Liver (tissue), 9 donors: ENCODE measurements around the gene PDXDC1. TPM values are rescaled to one million over a fixed set of nuclear protein-coding genes. Genes with fewer than 3 reads are reported as not detected.

ENCODE experiments used
- DNase-seq: peaks from one replicate; pipeline ENCODE4 v3.0.0-alpha.2; 2017; ENCODE audit warnings: low spot score
- H3K27ac ChIP-seq, 2 donors: one replicate each; pipeline ENCODE4 v1.7.0; 2013; ENCODE audit warnings: inconsistent platforms in 2 of 2, low read length in 2 of 2, control low read depth in 1 of 2, low read depth in 1 of 2, mild to moderate bottlenecking in 1 of 2
- H3K27me3 ChIP-seq, 4 donors: one replicate each; pipeline versions ENCODE4 v1.6.1 to v1.7.0; 2013; ENCODE audit warnings: low read length in 3 of 4, inconsistent platforms in 1 of 4, mild to moderate bottlenecking in 1 of 4, moderate library complexity in 1 of 4; ENCODE audit not compliant: control insufficient read depth in 4 of 4, insufficient read depth in 4 of 4
- H3K36me3 ChIP-seq, 4 donors: one replicate each; pipeline versions ENCODE4 v1.6.1 to v1.7.0; 2013; ENCODE audit warnings: low read length in 3 of 4, mild to moderate bottlenecking in 3 of 4, low read depth in 1 of 4, moderate library complexity in 1 of 4; ENCODE audit not compliant: control insufficient read depth in 4 of 4, insufficient read depth in 3 of 4
- H3K4me1 ChIP-seq, 4 donors: one replicate each; pipeline versions ENCODE4 v1.6.1 to v1.7.0; 2013; ENCODE audit warnings: low read length in 3 of 4, mild to moderate bottlenecking in 3 of 4, moderate library complexity in 1 of 4; ENCODE audit not compliant: control insufficient read depth in 4 of 4, insufficient read depth in 4 of 4
- H3K4me3 ChIP-seq, 3 donors: one replicate each; pipeline versions ENCODE4 v1.6.1 to v1.7.0; 2013; ENCODE audit warnings: low read length in 3 of 3, control low read depth in 1 of 3, low read depth in 1 of 3, mild to moderate bottlenecking in 1 of 3
- H3K9ac ChIP-seq, 2 donors: one replicate each; pipeline ENCODE4 v1.7.0; 2013; ENCODE audit warnings: low read length in 2 of 2, mild to moderate bottlenecking in 2 of 2, moderate library complexity in 2 of 2, control low read depth in 1 of 2, low read depth in 1 of 2
- H3K9me3 ChIP-seq, 4 donors: one replicate each; pipeline versions ENCODE4 v1.6.1 to v1.7.0; 2013; ENCODE audit warnings: low read length in 3 of 4; ENCODE audit not compliant: control insufficient read depth in 4 of 4
- ATF3 ChIP-seq: IDR thresholded peaks from 2 replicates; pipeline ENCODE4 v1.6.1; 2016; ENCODE audit warnings: antibody characterized with exemption
- CTCF ChIP-seq: fragments of 150-350 bp; IDR thresholded peaks from 2 replicates; pipeline ENCODE4 v1.5.1; 2017; ENCODE audit warnings: improper control_type of control experiment, low read depth, low read length; ENCODE audit not compliant: missing input control
- EGR1 ChIP-seq, 2 donors: IDR thresholded peaks; 2 replicates each; pipeline ENCODE4 v1.6.1; 2016 to 2018; ENCODE audit warnings: antibody characterized with exemption in 2 of 2, low read depth in 2 of 2
- FOXA1 ChIP-seq: IDR thresholded peaks from 2 replicates; pipeline ENCODE4 v1.6.1; 2016; ENCODE audit warnings: antibody characterized with exemption
- FOXA2 ChIP-seq: IDR thresholded peaks from 2 replicates; pipeline ENCODE4 v1.6.1; 2016; ENCODE audit warnings: antibody characterized with exemption
- GABPA ChIP-seq, 2 donors: IDR thresholded peaks in 1 of 2; conservative IDR thresholded peaks in 1 of 2; 2 replicates each; pipeline ENCODE4 v1.6.1; 2016; ENCODE audit warnings: antibody characterized with exemption in 2 of 2, mild to moderate bottlenecking in 1 of 2, moderate library complexity in 1 of 2
- HNF4A ChIP-seq, 2 donors: conservative IDR thresholded peaks; 2 replicates each; pipeline ENCODE4 v1.6.1; 2016; ENCODE audit warnings: antibody characterized with exemption in 2 of 2, mild to moderate bottlenecking in 2 of 2
- HNF4G ChIP-seq: IDR thresholded peaks from 2 replicates; pipeline ENCODE4 v1.6.1; 2016; ENCODE audit warnings: antibody characterized with exemption
- JUND ChIP-seq, 2 donors: IDR thresholded peaks; 2 replicates each; pipeline ENCODE4 v1.6.1; 2016; ENCODE audit warnings: antibody characterized with exemption in 2 of 2
- MAX ChIP-seq: IDR thresholded peaks from 2 replicates; pipeline ENCODE4 v1.6.1; 2016; ENCODE audit warnings: antibody characterized with exemption
- NR2F2 ChIP-seq: IDR thresholded peaks from 2 replicates; pipeline ENCODE4 v1.6.1; 2016; ENCODE audit warnings: antibody characterized with exemption
- RAD21 ChIP-seq, 2 donors: IDR thresholded peaks; 2 replicates each; pipeline ENCODE4 v1.6.1; 2016; ENCODE audit warnings: antibody characterized with exemption in 2 of 2, mild to moderate bottlenecking in 2 of 2
- REST ChIP-seq: IDR thresholded peaks from 2 replicates; pipeline ENCODE4 v1.6.1; 2016; ENCODE audit warnings: antibody characterized with exemption, mild to moderate bottlenecking
- RXRA ChIP-seq, 2 donors: IDR thresholded peaks; 2 replicates each; pipeline ENCODE4 v1.6.1; 2017 to 2018; ENCODE audit warnings: antibody characterized with exemption in 2 of 2, mild to moderate bottlenecking in 1 of 2
- SP1 ChIP-seq: IDR thresholded peaks from 2 replicates; pipeline ENCODE4 v1.6.1; 2018; ENCODE audit warnings: antibody characterized with exemption, mild to moderate bottlenecking
- TAF1 ChIP-seq: conservative IDR thresholded peaks from 2 replicates; pipeline ENCODE4 v1.6.1; 2016; ENCODE audit warnings: antibody characterized with exemption, mild to moderate bottlenecking
- YY1 ChIP-seq: IDR thresholded peaks from 2 replicates; pipeline ENCODE4 v1.6.1; 2016; ENCODE audit warnings: antibody characterized with exemption, mild to moderate bottlenecking
- ZBTB33 ChIP-seq: IDR thresholded peaks from 2 replicates; pipeline ENCODE4 v1.6.1; 2016; ENCODE audit warnings: antibody characterized with exemption
- WGBS: extraction: QIAGEN DNeasy Blood & Tissue Kit; methylation state at CpG from one replicate; pipeline ENCODE4 v1.1.7; 2013; 5-methylcytosine and 5-hydroxymethylcytosine counted together
- polyA plus RNA-seq, 2 donors: library from polyadenylated mRNA; stranded (reverse) in 1 of 2; unstranded in 1 of 2; fragments of 200-250 nt in 1 of 2; fragments of >200 nt in 1 of 2; fragmentation: Nextera tagmentation in 1 of 2; extraction: Ambion mirVana in 1 of 2; gene quantifications; one replicate each; pipeline versions ENCODE4 v1.2.1 to v1.2.3, GENCODE V29; 2013 to 2015
- total RNA-seq, 2 donors: library from RNA; depleted of rRNA; stranded (reverse); fragments of >200 nt; gene quantifications; one replicate each; pipeline ENCODE4 v1.2.3, GENCODE V29; 2014
- donor health status: healthy.
- donor health status: healthy.
- donor health status: healthy.
- donor health status: healthy.
- donor health status: healthy.

Gene PDXDC1
- total and polyA plus RNA-seq, 4 donors, result 44.7 to 165 (median 58.0) TPM

GRCh38 chr16:15032547-15033308 is 57.9 kb downstream of the PDXDC1 start:
- Histone ChIP-seq H3K27ac (peak overlapping the region; percentile 48 to 72), H3K9ac (no peak overlapping the region), H3K36me3 (peaks cover 17 to 72% (median 57%) of the 10 kb centered on the region in 4 donors), H3K27me3 (no peaks in the 10 kb centered on the region), H3K9me3 (no peaks in the 10 kb centered on the region), H3K4me1 (peaks cover 0 to 23% (median 10%) of the 10 kb centered on the region in 4 donors), H3K4me3 (no peak overlapping the region)
- TF ChIP-seq RXRA (IDR thresholded peaks at IDR 0.05) (no peak), RAD21 (IDR thresholded peaks at IDR 0.05) (no peak), HNF4A (conservative IDR thresholded peaks at IDR 0.05) (no peak), YY1 (no peak), MAX (no peak), HNF4G (no peak), JUND (IDR thresholded peaks at IDR 0.05) (no peak), SP1 (no peak), GABPA (IDR thresholded peaks at IDR 0.05 in 1 of 2, conservative IDR thresholded peaks at IDR 0.05 in 1 of 2) (no peak), EGR1 (IDR thresholded peaks at IDR 0.05; ENCODE audit: low read depth in 2 of 2) (no peak), FOXA2 (no peak), CTCF (no peak), TAF1 (no peak), ATF3 (no peak), FOXA1 (no peak), NR2F2 (no peak)
- no peak for DNase-seq
- 76% methylated on average over 13 of the region's 13 CpGs for WGBS

- peaks cover 0 to 23% (median 10%) of the 10 kb centered on the region in 4 donors for H3K4me1 ChIP-seq
- peaks cover 17 to 73% (median 61%) of the 10 kb centered on the region in 4 donors for H3K36me3 ChIP-seq
- no peaks in the 10 kb centered on the region for H3K9me3 ChIP-seq
- H3K9ac ChIP-seq, result no peak overlapping the region
- DNase-seq, result no peak
- WGBS, result 66% methylated on average over 14 of the region's 14 CpGs
- H3K27ac ChIP-seq, result peak overlapping the region; percentile 72 to 74
- H3K4me3 ChIP-seq, result no peak overlapping the region
- no peak for TF ChIP-seq CTCF
- TF ChIP-seq YY1, result no peak
- no peak for TF ChIP-seq FOXA2
- peak; percentile 31 to 38 for TF ChIP-seq RAD21 (IDR thresholded peaks at IDR 0.05)
- no peak for TF ChIP-seq ZBTB33
- no peak for TF ChIP-seq ATF3
- TF ChIP-seq HNF4A (conservative IDR thresholded peaks at IDR 0.05), result peak; percentile 66 to 71
- TF ChIP-seq HNF4G, result no peak
- TF ChIP-seq JUND (IDR thresholded peaks at IDR 0.05), result peak in 1 of 2 donors; percentile 31
- peak; percentile 74 to 89 for TF ChIP-seq RXRA (IDR thresholded peaks at IDR 0.05)
- no peak for TF ChIP-seq FOXA1
- no peak for TF ChIP-seq REST
- TF ChIP-seq NR2F2, result no peak
- TF ChIP-seq GABPA (IDR thresholded peaks at IDR 0.05 in 1 of 2, conservative IDR thresholded peaks at IDR 0.05 in 1 of 2), result no peak
- TF ChIP-seq MAX, result no peak
- no peak for TF ChIP-seq EGR1 (IDR thresholded peaks at IDR 0.05; ENCODE audit: low read depth in 2 of 2)
- TF ChIP-seq SP1, result peak; percentile 62
- no peak for TF ChIP-seq TAF1
- H3K27me3 ChIP-seq, result no peaks in the 10 kb centered on the region
These were observed 58.5 kb downstream of the PDXDC1 start for GRCh38 chr16:15033309-15033707.
